Fibroblast of lung (primary cell): ENCODE measurements around the gene SLC1A1. TPM values are rescaled to one million over a fixed set of nuclear protein-coding genes. Genes with fewer than 3 reads are reported as not detected.

ENCODE experiments used
- DNase-seq, 2 donors: peaks; one replicate each; pipeline versions ENCODE4 v3.0.0 to v3.0.0-alpha.2; 2010; ENCODE audit warnings: low read depth in 2 of 2
- H2AFZ ChIP-seq: 2 replicates; pipeline ENCODE4 v1.5.1; 2012; ENCODE audit warnings: low read length, control low read depth, inconsistent platforms
- H3K27ac ChIP-seq: 2 replicates; pipeline ENCODE4 v1.5.1; 2011; ENCODE audit warnings: low read length, control low read depth; ENCODE audit not compliant: insufficient read depth
- H3K27me3 ChIP-seq: 2 replicates; pipeline ENCODE4 v1.5.1; 2011; ENCODE audit warnings: mild to moderate bottlenecking, low read length; ENCODE audit not compliant: control insufficient read depth, insufficient read depth
- H3K36me3 ChIP-seq: 2 replicates; pipeline ENCODE4 v1.5.1; 2011; ENCODE audit warnings: low read length; ENCODE audit not compliant: control insufficient read depth, insufficient read depth
- H3K4me1 ChIP-seq: 2 replicates; pipeline ENCODE4 v1.5.1; 2011; ENCODE audit warnings: low read length; ENCODE audit not compliant: control insufficient read depth, insufficient read depth; ENCODE audit errors: extremely low read depth
- H3K4me2 ChIP-seq: 2 replicates; pipeline ENCODE4 v1.5.1; 2011; ENCODE audit warnings: low read length, control low read depth; ENCODE audit not compliant: insufficient read depth; ENCODE audit errors: extremely low read depth
- H3K4me3 ChIP-seq, 4 experiments: fragments of 200-600 bp in 1 of 4; sonication (generic) in 1 of 4; replicated peaks in 1 of 4; 2 replicates each; pipeline ENCODE4 v1.5.1; 2011 to 2016; ENCODE audit warnings: low read length in 4 of 4, low read depth in 3 of 4, mild to moderate bottlenecking in 3 of 4, control low read depth in 2 of 4, inconsistent platforms in 1 of 4, mixed read lengths in 1 of 4; ENCODE audit not compliant: insufficient read depth in 1 of 4; ENCODE audit errors: control extremely low read depth in 1 of 4
- H3K79me2 ChIP-seq: 2 replicates; pipeline ENCODE4 v1.5.1; 2012; ENCODE audit warnings: mild to moderate bottlenecking, low read length, inconsistent platforms; ENCODE audit not compliant: control insufficient read depth, insufficient read depth
- H3K9ac ChIP-seq: 2 replicates; pipeline ENCODE4 v1.5.1; 2011; ENCODE audit warnings: mild to moderate bottlenecking, low read length, control low read depth; ENCODE audit not compliant: insufficient read depth
- H3K9me3 ChIP-seq: 2 replicates; pipeline ENCODE4 v1.5.1; 2012; ENCODE audit warnings: low read depth, low read length; ENCODE audit not compliant: control insufficient read depth, insufficient read depth
- H4K20me1 ChIP-seq: 2 replicates; pipeline ENCODE4 v1.5.1; 2011; ENCODE audit warnings: low read length; ENCODE audit not compliant: control insufficient read depth, insufficient read depth; ENCODE audit errors: extremely low read depth
- EZH2 ChIP-seq: IDR thresholded peaks from 2 replicates; pipeline ENCODE4 v1.5.1; 2012; ENCODE audit warnings: low read length, control low read depth, mild to moderate bottlenecking; ENCODE audit errors: missing control alignments
- polyA plus RNA-seq, 2 donors: library from polyadenylated mRNA; depleted of rRNA in 1 of 2; stranded (reverse) in 1 of 2; unstranded in 1 of 2; fragments of >200 nt; gene quantifications; 2 replicates each; pipeline ENCODE4 v1.2.1, GENCODE V29; 2011 to 2012; ENCODE audit warnings: missing spikeins in 1 of 2
- total RNA-seq: library from RNA; depleted of rRNA; stranded (reverse); fragments of >200 nt; gene quantifications from 2 replicates; pipeline ENCODE4 v1.2.1, GENCODE V29; 2014
- TF ChIP-seq, protein P1 (sequence below), 2 donors: IDR thresholded peaks in 1 of 2; conservative IDR thresholded peaks in 1 of 2; 1 replicate in 1 of 2; 2 replicates in 1 of 2; pipeline ENCODE4 v1.5.1; 2011 to 2012; ENCODE audit warnings: low read length in 2 of 2, control low read depth in 1 of 2, inconsistent platforms in 1 of 2, low read depth in 1 of 2, mild to moderate bottlenecking in 1 of 2

SLC1A1 gene
- total and polyA plus RNA-seq, 2 donors (not counting 1 experiment from before 2014, with no cell fraction given), result 4.5 to 64.1 TPM

DNA sequence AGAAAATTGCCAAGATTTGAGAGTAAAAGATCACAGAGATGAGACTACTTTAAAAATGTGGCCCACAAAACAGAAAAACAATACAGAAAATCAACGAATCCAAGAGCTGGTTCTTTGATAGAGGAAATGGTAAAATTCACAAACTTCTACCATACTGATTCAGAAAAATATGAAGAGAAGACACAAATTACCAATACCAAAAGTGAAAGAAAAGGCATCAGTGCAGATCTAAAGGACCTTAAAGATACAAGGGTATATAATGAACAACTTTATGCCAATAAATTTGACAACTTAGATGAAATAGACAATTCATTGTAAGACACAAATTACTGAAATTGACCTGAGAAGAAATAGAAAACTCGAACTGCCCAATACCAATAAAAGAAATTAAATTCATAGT is 24.4 kb upstream of the SLC1A1 start:
- Histone ChIP-seq H3K27ac (no peak overlapping the region), H3K79me2 (no peaks in the 10 kb centered on the region), H3K4me1 (no peaks in the 10 kb centered on the region), H3K4me3 (no peak overlapping the region), H3K9ac (no peak overlapping the region), H3K36me3 (no peaks in the 10 kb centered on the region), H2AFZ (no peak overlapping the region), H4K20me1 (no peaks in the 10 kb centered on the region), H3K9me3 (no peaks in the 10 kb centered on the region), H3K4me2 (no peak overlapping the region), H3K27me3 (no peaks in the 10 kb centered on the region)
- DNase-seq, result no peak
- TF ChIP-seq EZH2, result no peak
- TF ChIP-seq, protein P1, sequence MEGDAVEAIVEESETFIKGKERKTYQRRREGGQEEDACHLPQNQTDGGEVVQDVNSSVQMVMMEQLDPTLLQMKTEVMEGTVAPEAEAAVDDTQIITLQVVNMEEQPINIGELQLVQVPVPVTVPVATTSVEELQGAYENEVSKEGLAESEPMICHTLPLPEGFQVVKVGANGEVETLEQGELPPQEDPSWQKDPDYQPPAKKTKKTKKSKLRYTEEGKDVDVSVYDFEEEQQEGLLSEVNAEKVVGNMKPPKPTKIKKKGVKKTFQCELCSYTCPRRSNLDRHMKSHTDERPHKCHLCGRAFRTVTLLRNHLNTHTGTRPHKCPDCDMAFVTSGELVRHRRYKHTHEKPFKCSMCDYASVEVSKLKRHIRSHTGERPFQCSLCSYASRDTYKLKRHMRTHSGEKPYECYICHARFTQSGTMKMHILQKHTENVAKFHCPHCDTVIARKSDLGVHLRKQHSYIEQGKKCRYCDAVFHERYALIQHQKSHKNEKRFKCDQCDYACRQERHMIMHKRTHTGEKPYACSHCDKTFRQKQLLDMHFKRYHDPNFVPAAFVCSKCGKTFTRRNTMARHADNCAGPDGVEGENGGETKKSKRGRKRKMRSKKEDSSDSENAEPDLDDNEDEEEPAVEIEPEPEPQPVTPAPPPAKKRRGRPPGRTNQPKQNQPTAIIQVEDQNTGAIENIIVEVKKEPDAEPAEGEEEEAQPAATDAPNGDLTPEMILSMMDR (conservative IDR thresholded peaks at IDR 0.05 in 1 of 2, IDR thresholded peaks at IDR 0.05 in 1 of 2; ENCODE audit: low read depth in 1 of 2, low read length in 2 of 2), result no peak

DNA sequence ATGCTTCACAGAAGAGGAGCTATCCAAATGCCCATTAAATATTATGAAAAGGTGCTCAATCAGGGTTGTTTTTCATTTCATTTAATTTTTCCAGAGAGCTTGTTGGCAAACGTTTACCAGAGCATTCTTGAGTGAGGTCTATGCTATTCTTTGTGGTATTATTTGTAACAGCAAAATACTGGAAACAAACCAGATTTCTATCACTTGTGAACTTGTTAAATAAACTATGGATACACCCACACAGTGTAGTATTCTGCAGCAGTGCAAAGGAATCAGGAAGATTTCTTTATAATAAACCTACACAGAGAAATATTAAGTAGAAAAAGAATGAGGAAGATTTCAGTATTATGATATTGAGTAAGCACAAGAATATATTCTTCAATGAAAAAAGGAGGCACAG is 15.0 kb upstream of the SLC1A1 start:
- H3K9ac ChIP-seq, result no peak overlapping the region
- no peak overlapping the region for H3K27ac ChIP-seq
- H3K36me3 ChIP-seq, result no peaks in the 10 kb centered on the region
- DNase-seq, result peak in 1 of 2 donors; percentile 11
- no peaks in the 10 kb centered on the region for H3K27me3 ChIP-seq
- H3K79me2 ChIP-seq, result no peaks in the 10 kb centered on the region
- H2AFZ ChIP-seq, result no peak overlapping the region
- no peaks in the 10 kb centered on the region for H3K4me1 ChIP-seq
- no peaks in the 10 kb centered on the region for H4K20me1 ChIP-seq
- no peak for TF ChIP-seq EZH2
- TF ChIP-seq, protein P1 (conservative IDR thresholded peaks at IDR 0.05 in 1 of 2, IDR thresholded peaks at IDR 0.05 in 1 of 2; ENCODE audit: low read depth in 1 of 2, low read length in 2 of 2), result no peak
- H3K4me3 ChIP-seq, result no peak overlapping the region
- H3K4me2 ChIP-seq, result no peak overlapping the region
- H3K9me3 ChIP-seq, result no peaks in the 10 kb centered on the region

DNA sequence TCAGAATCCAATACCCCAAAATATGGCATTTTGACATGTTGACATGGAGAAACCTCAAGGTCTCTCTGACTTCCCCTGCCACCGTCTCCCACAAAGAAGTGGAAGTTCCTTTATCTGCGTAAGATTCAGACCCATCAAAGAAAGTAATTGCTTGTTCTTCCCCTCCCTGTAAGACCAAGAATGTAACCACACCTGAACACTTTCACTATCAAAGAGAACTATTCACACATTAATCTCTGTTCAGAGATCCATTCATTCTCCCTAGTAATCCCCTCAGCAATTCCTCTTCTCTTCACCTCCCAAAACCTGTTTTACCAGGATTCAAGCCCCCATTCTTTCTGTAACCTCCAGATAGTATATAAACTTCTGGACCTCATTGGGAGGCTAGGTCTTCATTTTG is 4.1 kb upstream of the SLC1A1 start:
- H3K27me3 ChIP-seq, result no peaks in the 10 kb centered on the region
- no peak for TF ChIP-seq EZH2
- TF ChIP-seq, protein P1 (conservative IDR thresholded peaks at IDR 0.05 in 1 of 2, IDR thresholded peaks at IDR 0.05 in 1 of 2; ENCODE audit: low read depth in 1 of 2, low read length in 2 of 2), result no peak

More for the DNA sequence above, 4.1 kb upstream of the SLC1A1 start:
- Histone ChIP-seq H3K9me3 (no peaks in the 10 kb centered on the region), H3K4me2 (no peak overlapping the region), H4K20me1 (no peaks in the 10 kb centered on the region), H2AFZ (no peak overlapping the region), H3K9ac (no peak overlapping the region), H3K4me3 (no peak overlapping the region), H3K4me1 (no peaks in the 10 kb centered on the region), H3K79me2 (no peaks in the 10 kb centered on the region), H3K27ac (no peak overlapping the region), H3K36me3 (no peaks in the 10 kb centered on the region)
- no peak for DNase-seq
